NCI-H524 (cell line): ENCODE measurements around the gene MKLN1.
"Not testable (repeated sequence)": the region's sequence is repeated elsewhere in the genome, so short reads cannot be mapped to it uniquely, and the experiment has no call there.

ENCODE experiments used
- DNase-seq, 2 experiments: peaks; one replicate each; lab custom pipeline; 2025; lab: John Stamatoyannopoulos, UW

MKLN1 gene

DNA sequence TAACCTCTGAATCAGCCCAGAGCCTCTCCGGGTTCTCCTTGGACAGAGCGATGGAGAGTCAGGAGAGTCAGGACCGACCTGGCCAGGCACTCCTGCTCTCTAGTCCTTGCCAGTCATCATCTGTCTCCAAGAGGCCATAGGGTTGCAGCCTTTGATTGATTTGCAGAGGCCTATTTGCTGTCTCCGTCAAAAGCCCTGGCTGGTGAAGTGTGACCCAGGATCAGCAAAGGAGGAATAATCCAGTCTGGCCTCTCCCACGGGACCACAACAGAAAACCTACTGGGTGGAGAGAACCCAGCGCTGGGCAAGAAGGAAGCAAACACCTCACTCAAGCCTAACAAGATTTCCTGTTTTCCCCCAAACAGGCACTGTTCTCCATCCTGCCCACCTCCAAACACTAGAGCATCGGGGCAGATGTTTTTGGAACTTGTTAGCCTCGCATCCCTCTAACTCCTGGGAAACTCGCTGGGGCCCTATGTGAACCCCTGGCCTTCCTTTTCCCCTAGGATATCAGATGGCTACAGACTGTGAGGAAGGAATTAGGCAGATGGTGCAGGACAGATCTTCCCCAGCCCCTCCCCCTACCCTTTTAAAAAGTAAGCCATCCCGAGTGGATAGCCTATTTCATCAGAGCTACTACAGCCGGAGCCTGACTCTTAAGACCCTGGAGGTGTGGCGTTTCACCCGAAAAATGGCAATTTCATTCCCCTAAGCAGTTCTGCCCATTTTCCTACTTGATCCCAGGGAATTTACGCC lies 174.4 kb downstream of the MKLN1 start:
- DNase-seq, result peak; percentile 91 to 96

DNA sequence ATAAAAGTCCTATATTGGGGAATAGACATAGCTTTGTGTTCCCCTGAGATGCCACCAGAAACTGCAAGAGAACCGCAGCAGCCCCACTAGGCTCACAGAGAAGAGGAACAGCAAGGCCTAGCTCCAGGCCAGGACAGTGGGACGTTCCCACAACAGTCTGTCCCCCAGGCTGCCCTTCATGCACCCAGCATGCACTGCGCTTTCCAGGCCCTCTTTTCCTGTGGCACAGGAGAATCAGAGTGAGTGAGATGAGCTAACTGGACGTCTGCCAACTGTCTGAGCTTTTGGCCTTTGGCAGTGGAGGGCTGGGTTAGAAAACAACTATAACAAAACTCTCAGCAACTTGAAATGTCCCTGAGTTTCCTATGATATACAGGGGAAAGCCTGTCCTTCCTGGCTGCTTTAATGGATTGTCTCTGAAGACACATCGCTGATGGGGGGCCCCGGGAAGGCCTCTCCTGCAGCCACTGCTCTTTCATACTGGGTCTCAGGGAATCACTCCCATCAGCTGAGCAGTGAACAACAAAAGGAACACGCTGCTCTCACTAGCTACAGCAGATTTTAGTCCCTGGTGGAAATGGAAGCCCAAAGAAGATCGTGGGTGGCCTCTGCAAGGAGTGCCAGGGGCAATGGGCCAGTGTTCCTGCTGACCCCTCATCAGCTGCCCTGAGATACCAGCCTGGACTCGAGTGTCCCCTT lies 175.3 kb downstream of the MKLN1 start:
- peak; percentile 49 to 69 for DNase-seq

DNA sequence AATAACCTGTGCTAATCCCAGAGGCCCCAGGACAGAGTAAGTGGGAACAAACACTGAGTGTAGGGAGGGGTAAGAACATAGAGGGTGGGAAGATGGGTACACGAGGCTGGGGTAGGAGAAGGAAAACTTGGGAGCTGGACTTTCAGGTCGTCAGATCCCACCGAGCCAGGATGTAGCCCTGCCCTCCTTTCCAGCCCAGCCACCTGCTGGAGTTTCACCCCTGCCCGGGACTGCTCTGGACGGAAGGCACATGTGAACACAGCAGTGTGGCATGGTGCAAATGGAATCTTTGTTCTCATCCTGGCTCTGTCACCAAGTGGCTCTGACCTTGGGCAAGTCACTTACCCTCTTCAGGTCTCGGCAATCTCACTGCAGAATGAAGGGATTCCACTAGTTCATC lies 176.0 kb downstream of the MKLN1 start:
- no peak for DNase-seq

DNA sequence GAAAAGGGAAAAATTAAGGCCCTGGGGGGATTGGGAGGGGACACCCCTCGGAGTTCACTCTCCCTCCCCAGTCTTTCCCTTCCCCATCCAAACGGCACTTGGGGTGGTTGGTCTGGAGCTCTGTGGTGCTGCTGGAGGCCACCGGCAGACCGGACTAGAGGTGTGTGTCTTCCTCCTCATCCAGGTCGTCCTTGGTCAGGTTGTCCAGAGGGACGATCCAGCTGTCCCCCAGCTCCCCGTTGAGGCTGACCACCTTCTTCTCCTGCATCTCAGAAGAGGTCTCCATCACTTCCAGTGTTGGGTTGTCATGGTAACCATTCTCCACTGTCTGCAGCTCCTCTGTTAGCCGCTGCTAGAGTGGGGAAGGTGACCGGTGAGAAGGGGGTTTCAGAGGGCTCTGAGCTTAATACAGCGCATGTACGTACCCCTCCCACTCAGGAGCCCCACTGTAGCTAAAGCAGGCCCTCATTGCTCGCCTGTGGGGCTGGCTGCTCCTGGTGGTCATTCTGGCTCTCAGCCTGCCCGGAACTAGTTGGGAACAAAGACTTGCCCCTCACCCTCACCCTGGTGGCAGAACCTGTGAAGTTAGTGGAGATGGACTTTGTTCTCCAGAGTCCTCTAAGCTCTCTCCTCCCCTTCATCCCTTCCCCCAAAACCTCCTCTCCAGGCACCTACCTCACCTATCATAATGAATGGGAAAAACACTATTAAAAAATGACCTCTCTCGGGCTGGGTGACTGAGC lies 176.7 kb downstream of the MKLN1 start:
- DNase-seq, result no peak

DNA sequence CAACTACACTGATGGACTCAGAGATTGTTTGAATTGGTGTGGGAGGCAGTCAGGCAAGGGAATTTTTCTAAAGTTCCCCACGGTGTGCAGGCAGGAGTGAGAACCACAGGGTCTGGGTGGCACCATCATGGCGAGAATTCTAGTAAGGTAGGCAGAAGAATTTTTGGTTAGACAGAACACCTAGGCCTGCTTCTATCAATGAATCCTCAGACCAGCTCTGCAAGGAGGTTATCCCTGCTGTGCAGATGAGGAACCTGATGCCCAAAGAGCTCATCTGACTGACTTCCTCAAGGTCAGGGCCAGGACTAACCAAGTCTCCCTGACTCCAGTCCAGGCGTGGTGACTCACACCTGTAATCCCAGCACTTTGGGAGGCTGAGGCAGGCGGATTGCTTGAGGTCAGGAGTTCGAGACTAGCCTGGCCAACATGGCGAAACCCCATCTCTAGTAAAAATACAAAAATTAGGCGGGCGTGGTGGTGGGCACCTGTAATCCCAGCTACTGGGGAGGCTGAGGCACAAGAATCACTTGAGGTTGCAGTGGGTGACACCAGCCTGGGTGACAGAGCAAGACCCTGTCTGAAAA lies 177.5 kb downstream of the MKLN1 start:
- not testable (repeated sequence) for DNase-seq

DNA sequence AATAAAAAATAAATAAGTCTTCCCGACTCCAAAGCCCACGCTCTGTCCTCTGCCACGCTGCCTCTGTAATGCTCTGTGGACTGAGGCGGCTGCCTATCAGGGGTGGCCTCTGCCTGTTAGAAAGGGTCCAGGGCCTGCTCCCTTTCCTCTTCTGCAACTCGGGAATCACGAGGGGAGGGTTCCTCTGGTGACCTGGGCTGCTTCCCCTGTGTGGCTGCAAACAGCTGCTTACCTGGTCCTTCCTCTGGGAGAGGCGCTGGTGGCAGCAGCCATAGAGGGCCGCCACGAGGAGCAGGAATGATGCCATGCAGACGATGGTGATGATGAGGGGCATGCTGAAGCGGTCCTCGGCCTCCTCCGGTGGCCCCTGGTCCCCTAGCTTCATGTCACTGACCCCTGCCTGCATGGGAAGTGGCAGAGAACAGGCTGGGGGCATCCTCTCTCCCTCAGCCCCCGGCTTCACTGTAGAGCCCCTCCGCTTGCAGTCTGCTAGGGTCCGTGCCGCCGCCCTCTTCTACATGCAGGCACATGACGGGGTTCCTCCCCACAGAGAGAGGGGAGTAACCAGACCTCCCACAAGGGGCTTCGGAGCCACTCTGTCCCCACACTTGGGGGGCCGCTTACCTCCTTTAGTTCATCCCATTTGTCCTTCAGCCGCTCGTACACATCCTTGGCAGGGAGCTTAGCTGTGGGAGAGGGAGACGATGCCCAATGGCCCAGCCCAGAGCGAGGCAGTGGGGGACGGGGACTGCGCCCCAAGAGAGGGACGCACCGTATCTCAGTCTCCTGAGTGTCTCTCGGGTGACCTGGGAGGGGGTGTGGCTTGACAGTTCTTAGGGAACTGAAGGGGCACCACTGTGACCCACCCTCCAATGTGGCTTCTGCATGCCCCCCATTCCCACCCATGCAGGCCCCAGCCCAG lies 178.2 kb downstream of the MKLN1 start:
- no peak for DNase-seq

DNA sequence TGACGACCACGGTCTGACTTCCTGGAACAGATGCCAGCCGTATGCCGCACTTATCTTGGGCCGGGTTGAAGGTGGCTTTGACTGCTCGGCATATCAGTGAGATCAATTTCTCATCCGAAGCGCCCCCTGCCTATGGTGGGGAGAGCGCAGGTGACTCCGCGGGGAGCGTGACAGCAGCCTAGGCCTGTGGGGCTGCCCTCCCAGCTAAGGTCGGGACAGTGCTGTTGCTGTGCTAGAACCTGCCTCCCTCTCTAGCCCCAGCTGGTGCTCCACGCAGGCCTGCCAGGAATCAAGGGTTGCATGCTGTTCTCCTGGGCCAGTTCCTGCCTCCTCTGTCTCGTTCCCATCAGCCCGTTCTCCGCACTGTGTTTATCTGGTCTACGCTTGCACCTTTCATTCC lies 178.9 kb downstream of the MKLN1 start:
- no peak for DNase-seq

DNA sequence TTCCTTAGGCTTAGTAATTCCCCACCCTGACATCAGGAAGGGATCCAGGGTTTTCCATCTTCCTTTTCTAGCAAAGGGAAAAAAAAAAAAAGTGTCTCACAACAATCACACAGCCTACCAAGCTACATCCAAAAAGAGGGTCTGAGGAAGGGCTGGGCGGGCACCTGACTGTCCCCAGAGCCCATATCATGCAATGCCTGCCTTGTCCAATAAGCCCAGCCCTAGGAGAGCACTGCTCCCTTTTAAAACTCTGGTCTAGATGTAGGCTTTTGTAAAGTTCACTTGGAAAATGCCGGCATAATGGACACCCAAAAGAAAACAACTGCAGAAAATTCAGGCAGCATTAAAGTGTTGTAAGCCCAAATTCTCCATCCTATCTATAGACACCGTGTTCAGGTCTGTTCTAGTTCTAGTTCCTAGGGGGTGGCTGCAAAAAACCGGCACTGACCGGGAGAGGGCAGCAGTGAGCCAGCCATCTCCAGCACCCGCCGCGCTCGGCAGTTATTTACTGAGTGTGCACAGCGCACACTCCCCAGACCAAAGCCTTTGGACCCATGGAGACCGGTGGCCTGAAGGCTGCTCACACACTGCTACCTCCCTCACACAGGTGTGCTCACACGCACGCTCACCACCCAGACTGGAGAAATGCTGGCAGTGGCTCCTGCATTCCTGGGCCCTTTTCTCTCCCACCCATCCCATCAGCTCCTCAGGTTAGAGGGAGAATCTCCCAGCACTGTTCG lies 180.1 kb downstream of the MKLN1 start:
- DNase-seq, result peak; percentile 13 to 48

DNA sequence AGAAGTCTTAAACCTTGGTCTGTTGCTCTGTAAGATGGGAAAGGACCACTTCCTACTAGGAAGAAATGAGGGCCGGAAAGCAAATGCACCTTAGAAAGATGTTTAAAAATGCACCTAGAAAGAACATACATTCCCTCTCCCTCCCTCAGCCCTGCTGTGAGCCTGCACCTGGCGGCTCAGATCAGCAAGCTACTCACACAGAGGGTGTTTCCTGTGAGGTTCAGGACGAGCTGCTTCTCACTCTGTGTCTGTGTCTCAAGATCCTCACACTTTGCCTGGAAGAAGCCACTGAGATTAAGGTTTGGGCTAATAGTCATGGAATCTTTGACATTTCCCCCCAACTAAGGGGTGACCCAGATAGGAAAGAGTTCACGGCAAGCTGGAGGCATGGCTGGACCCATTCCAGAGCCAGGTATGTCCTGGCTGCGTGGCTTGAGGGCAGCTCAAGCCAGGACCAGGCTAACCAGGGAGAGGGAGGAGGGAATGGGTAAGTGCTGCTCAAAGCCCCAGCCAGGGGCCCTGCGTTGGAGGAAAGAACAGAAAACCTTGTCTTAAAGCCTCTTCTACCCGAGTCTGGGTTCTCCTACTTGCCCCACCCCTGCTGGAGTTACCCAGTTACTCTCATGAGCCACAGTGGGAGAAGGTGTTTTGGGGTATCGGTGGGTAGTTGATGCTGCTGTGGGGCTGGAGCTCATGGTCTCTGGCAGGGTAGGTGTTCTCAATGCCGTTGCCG lies 181.2 kb downstream of the MKLN1 start:
- no peak for DNase-seq

DNA sequence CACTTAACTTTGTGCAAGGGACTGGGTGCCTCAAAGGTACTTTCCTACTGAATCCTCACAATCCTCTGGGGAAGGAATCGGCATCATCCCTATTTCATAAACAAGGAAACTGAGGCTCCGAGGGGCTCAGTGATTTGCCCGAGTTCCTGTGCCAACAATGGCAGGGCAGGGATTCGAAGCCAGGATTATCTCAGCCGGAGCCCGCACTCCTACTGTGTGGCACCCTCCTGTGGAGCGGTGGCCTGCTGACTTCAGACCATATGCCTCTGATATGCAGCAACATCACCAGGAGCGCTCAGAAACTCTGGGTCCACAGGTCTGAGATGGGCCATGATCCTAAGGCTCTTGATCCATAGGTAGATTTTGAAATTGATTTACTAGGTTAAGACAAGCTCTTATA lies 182.1 kb downstream of the MKLN1 start:
- DNase-seq, result no peak

DNA sequence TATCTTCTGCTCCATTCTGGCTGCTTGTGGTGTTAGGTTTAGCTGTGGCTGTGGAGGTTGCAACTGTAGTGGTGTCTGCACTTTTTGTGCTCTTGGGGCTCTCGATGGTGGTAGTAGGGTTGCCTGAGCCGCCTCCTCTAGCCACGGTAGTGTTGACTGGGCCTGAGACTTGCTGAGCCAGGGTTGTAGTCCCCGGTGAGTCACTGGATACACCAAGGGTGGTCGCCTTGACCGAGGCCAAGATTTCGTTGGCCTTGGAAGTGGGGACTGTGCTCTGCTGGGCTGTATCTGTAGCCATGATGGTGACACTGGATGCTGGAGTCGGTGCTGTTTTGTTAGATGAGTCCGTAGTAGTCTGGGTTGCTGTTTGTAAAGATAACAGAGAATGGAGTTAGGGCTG lies 183.4 kb downstream of the MKLN1 start:
- DNase-seq, result no peak

DNA sequence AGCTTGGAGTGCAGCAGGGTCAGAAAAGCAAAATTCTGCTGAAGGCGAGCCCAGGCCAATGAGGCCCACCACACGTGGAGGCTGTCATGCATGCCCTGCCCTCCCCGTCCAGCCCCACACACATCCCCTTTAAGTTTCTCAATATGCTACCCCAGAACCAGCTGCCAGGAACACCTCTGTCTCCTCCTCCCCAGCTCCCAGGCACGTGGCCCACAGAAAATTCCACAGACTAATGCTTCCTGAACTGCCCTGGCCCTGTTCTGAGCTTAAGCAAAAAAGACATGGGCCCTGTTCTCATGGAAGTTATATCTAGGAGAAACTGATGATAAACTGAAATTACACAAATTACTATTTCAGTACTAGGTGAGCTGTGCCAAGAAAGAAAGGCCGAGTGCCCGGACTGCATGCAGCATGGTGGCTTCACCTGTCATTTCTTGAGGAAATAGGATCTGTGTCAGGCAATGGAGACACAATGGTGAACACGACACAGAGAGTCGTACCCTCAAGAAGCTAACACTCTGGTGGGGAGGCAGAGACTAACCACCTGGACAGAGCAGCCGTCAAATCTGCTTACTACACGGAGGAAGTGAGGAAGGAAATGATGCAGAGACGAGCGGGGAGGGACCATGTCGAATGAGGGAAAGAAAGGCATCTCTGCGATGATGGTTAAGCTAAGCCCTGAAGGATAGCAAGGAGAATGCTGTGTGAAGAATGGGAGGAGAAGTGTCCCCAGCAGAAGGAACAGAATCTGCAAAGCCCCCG lies 184.3 kb downstream of the MKLN1 start:
- DNase-seq, result no peak

DNA sequence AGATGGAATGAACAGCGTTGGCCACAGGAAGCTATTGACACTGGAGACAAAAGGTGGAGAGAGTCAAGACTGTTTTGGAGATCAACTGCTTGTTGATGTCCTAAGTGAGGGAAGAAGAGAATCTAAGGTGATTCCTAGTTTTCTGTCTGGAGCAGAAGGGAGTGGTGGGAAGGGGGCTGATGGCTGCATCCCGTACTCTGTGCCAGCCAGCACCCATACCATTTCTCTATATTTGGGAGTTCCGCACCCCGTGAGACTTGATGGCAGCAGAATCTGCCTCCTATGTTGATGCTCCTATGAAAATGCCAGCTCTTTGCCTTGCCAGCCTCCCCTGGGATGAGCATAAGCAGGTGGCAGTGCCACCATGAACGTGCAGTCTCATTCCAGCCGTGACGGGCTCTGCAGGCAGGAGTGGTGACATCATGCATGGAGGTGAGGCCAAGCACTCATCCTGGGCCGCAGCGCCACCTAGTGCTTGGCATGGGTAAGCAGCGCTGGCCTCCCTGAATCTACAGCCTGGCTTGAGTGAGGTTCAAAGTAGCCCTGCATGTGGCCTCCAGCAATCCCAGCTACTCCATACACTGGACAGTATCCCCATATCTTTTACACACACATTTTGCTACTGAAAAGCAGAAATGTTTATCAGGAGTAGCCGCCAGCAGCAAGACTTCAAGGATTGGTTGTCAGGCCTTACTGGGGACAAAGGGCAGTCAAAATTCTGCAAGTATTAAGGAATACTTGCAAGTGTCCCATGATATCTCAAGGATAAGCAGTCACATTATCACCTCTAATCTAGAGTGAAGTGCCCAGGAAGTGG lies 185.8 kb downstream of the MKLN1 start:
- peak; percentile 63 to 80 for DNase-seq

DNA sequence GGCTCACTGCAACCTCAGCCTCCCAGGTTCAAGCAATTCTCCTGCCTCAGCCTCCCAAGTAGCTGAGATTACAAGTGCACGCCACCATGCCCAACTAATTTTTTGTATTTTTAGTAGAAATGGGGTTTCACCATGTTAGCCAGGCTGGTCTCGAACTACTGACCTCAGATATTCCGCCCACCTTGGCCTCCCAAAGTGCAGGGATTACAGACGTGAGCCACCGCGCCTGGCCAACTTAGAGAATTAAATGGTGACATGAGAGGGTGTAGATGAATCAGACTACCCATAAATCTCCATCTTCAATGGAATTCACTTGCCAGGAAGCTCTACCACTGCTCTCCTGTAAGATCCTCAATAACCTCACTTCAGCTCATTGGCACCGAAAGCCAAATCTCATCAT lies 187.8 kb downstream of the MKLN1 start:
- DNase-seq, result not testable (repeated sequence)

DNA sequence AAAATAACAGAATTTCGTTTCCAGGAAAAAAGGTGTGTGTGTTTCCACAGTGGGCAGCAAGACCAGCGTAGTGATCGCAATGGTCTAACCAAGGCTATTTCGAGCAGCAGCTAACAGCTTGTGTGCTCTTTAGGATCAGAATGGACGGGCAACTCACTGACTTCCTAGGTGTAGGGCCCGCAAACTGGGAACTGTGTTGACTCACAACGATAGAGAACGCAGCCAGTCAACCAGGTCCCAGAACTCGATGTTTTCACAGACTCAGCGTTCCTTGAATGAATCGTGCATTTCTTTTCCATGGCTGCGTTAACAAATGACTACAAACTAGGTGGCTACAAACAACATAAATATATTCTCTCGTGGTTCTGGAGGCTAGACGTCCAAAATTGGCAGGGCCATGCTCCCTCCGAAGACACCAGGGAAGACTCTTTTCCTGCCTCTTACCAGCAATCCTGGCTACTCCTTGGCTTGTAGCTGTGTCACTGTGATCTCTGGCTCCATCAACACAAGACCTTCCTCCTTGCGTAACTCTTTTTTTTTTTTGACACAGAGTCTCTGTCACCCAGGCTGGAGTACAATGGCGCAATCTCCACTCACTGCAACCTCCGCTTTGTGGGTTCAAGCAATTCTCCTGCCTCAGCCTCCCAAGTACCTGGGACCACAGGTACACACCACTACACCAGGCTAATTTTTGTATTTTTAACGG lies 189.7 kb downstream of the MKLN1 start:
- no peak for DNase-seq

DNA sequence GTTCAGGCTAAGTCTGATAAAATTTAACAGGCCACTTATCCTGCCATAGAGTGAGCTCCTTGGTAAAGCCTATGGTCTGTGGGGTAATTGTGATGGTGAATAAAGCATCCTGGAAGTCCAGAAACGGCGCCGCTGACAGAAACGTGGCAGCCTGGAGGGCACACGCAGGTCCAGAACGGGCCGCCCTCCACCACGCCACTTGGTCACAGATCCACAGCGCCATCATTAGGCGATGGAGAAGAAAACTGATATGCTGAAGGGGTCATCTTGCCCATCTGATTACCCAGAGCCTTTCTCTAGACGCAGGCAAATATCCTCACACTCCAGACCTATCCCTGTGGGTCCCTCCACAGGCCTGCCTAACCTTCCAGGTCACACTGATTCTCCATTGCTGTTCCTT lies 190.9 kb downstream of the MKLN1 start:
- no peak for DNase-seq

DNA sequence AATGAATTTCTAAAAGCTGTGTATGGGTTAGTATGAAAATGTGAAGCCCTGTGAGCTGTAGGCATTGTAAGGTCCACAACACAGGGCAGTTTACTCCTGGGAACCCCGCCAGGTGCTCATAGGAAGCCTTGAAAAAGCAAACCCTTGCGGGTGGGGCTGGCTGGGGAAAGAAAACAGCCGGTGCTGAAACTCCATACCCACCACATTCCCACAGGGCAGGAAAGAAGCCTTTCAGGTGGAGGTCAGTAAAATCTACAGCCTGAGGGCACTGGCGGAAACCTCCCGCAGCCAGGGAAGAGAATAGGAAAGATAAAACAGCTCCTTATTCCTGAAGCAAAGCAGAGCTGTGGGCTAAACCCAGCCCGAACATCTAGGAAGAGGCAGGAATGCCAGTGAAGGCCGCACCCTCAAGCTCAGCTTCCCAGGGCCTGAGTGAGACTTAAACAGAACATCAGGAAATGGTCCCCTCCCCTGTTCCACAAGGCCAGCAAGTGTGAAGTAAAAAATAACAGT lies 194.0 kb downstream of the MKLN1 start:
- DNase-seq, result no peak
